ENCODE data around the gene CDO1. TPM values are rescaled to one million over a fixed set of nuclear protein-coding genes. Genes with fewer than 3 reads are reported as not detected.

The CDO1 gene
- total and polyA plus RNA-seq, 8 donors: 1.0 to 8.6 (median 3.9) TPM; not detected in 4

DNA sequence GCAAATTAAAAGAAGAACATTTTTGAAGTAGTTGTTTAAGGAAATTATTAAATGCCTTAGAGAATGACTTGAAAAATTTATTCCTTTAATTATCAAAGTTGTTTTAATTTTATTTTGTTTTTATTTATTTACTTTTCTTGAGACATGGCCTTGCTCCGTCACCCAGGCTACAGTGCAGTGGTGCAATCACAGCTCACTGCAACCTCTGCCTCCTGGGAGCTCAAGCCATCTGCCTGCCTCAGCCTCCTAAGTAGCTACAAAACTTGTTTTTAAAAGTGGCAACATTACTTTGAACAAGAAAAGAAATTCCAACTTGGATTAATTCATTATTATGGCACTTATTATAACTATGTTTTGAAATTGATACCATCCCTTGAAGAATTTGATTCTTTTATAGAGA lies 29.0 kb downstream of the CDO1 start:
- H3K27ac ChIP-seq: no peak overlapping the region
- H3K27me3 ChIP-seq: peaks cover 0 to 20% (median 5%) of the 10 kb centered on the region in 3 donors
- no peaks in the 10 kb centered on the region for H3K9me3 ChIP-seq
- TF ChIP-seq CTCF (IDR thresholded peaks at IDR 0.05): no peak
- TF ChIP-seq POLR2AphosphoS5 (IDR thresholded peaks at IDR 0.05): no peak
- TF ChIP-seq EP300 (IDR thresholded peaks at IDR 0.05): no peak
- TF ChIP-seq POLR2A (IDR thresholded peaks at IDR 0.05): no peak
- H3K4me3 ChIP-seq: no peak overlapping the region
- 26 to 88% (median 30%) methylated on average over 1 of the region's 1 CpG for WGBS, 5 donors
- H3K4me1 ChIP-seq: no peaks in the 10 kb centered on the region
- intact Hi-C loops (cut with DNase I; ENCODE audit: low total_unique reads): no loop called here
- no peak for DNase-seq
- no peaks in the 10 kb centered on the region for H3K36me3 ChIP-seq

- Histone ChIP-seq H3K27ac (no peak overlapping the region), H3K36me3 (no peaks in the 10 kb centered on the region), H3K9me3 (no peaks in the 10 kb centered on the region), H3K4me1 (no peaks in the 10 kb centered on the region), H3K27me3 (peaks cover 0 to 20% (median 5%) of the 10 kb centered on the region in 3 donors), H3K4me3 (no peak overlapping the region)
- DNase-seq: peak in 1 of 2 donors; percentile 18
- no peak for TF ChIP-seq POLR2AphosphoS5 (IDR thresholded peaks at IDR 0.05)
- TF ChIP-seq EP300 (IDR thresholded peaks at IDR 0.05): no peak
- no peak for TF ChIP-seq POLR2A (IDR thresholded peaks at IDR 0.05)
- TF ChIP-seq CTCF (IDR thresholded peaks at IDR 0.05): no peak
- intact Hi-C loops (cut with DNase I; ENCODE audit: low total_unique reads): no loop called here
- WGBS, 5 donors: 27 to 37% (median 34%) methylated on average over 6 of the region's 6 CpGs
Observed at GRCh38 chr5:115785381-115786065, 30.9 kb downstream of the CDO1 start.

GRCh38 chr5:115778417-115778816 lies 38.0 kb downstream of the CDO1 start:
- WGBS, 5 donors: 38 to 66% (median 54%) methylated on average over 1 of the region's 1 CpG
- H3K4me3 ChIP-seq: no peak overlapping the region
- TF ChIP-seq EP300 (IDR thresholded peaks at IDR 0.05) (no peak), CTCF (IDR thresholded peaks at IDR 0.05) (no peak), POLR2AphosphoS5 (IDR thresholded peaks at IDR 0.05) (no peak), POLR2A (IDR thresholded peaks at IDR 0.05) (no peak)
- no peaks in the 10 kb centered on the region for H3K27me3 ChIP-seq
- no peak for DNase-seq
- no peaks in the 10 kb centered on the region for H3K36me3 ChIP-seq
- H3K9me3 ChIP-seq: no peaks in the 10 kb centered on the region
- no peaks in the 10 kb centered on the region for H3K4me1 ChIP-seq
- intact Hi-C loops (cut with DNase I; ENCODE audit: low total_unique reads): no loop called here
- H3K27ac ChIP-seq: no peak overlapping the region

GRCh38 chr5:115776989-115777388 lies 39.5 kb downstream of the CDO1 start:
- H3K9me3 ChIP-seq: no peaks in the 10 kb centered on the region
- no peaks in the 10 kb centered on the region for H3K36me3 ChIP-seq
- no peaks in the 10 kb centered on the region for H3K27me3 ChIP-seq
- H3K27ac ChIP-seq: no peak overlapping the region
- 91 to 94% (median 92%) methylated on average over 3 of the region's 3 CpGs for WGBS, 5 donors
- H3K4me1 ChIP-seq: no peaks in the 10 kb centered on the region
- intact Hi-C loops (cut with DNase I; ENCODE audit: low total_unique reads): no loop called here
- no peak overlapping the region for H3K4me3 ChIP-seq
- TF ChIP-seq POLR2A (IDR thresholded peaks at IDR 0.05): no peak
- TF ChIP-seq CTCF (IDR thresholded peaks at IDR 0.05): no peak
- TF ChIP-seq EP300 (IDR thresholded peaks at IDR 0.05): no peak
- no peak for TF ChIP-seq POLR2AphosphoS5 (IDR thresholded peaks at IDR 0.05)
- no peak for DNase-seq

All from stomach (tissue), 9 donors.